Left cardiac atrium (tissue), 4 donors: ENCODE measurements around the gene MARCHF4. TPM values are rescaled to one million over a fixed set of nuclear protein-coding genes. Genes with fewer than 3 reads are reported as not detected.

Source experiments
- ATAC-seq, 2 donors: fragments of 200-7000 bp; cut with Tn5 transposase; one replicate each; pipeline ENCODE4 v1.9.1; 2020; ENCODE audit warnings: mild to moderate bottlenecking in 2 of 2, moderate library complexity in 2 of 2
- DNase-seq: peaks from one replicate; pipeline ENCODE4 v3.0.0-alpha.2; 2020
- intact Hi-C, 2 donors: fragments of 100-400 bp; cut with DNase I; formaldehyde crosslinking; loops; one replicate each; pipeline versions ENCODE4 v1.14.1 to v1.15.1; 2022 to 2023
- total RNA-seq, 2 donors: library from RNA; stranded (reverse); fragmentation: NEBNext Ultra II Directional; extraction: Animal tissue kit (Norgen Biotek cat#: 25700); gene quantifications; one replicate each; pipeline ENCODE4 v1.2.1, GENCODE V29; 2021
- donor health status: DM: no; HTN: yes; CAD: no.
- donor health status: DM: no; HTN: yes; CAD: no; lungs with severe emphysema.
- donor health status: DM: yes; HTN: yes; CAD: no.
- donor health status: Dilated cardiomyopathy.

Gene MARCHF4
- total RNA-seq, 2 donors from 2014 or later, result 0.34 TPM; not detected in 1

DNA sequence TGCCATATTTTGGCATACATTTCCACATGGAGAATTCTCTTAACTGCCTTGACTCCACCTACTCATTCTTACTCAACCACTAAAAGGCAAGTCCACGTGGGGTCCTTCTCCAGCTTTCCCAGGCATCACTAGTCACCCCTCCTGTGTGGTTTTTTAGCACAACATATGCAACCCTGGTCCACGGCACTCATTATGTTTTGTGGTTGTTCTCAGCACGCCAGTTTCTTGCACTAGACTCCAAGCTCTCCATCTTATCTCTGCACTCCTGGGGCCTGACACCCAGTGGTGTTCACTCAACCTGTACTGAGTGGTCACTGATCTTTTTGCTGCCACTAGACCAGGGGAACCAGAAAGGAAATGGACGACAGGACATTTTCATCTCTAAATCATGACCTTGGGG lies 18.0 kb downstream of the MARCHF4 start:
- no peak for ATAC-seq
- intact Hi-C loops, result no loop called here
- DNase-seq, result no peak

DNA sequence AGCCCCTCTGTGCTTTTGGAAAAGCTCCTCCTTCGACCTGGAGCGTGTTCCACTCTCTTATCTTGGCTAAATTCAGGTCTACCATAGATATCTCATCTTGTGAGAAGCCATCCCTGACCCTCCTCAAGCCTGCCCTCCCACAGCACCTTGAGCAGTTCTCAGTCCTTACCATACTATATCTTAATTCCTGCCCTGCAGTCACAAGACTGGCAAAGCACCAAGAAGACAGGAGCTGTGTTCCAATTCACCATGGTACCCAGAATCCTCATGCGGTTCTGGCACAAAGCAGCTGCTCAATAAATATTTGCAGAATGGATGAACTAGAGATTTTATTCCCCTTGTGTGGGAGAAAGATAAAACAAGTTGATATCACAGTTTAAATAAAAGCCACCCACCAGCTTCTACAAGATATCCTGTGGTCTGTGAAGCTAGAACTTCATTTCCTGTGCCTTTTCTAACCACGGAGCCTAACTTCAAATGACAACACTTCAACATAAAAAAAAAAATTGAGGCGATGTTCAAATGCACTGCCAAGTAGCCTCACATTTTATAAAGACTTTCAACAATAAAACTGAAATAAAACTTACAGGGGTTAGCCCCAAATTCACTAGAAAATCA lies 19.5 kb downstream of the MARCHF4 start:
- intact Hi-C loops, result no loop called here
- DNase-seq, result no peak
- ATAC-seq, result no peak

DNA sequence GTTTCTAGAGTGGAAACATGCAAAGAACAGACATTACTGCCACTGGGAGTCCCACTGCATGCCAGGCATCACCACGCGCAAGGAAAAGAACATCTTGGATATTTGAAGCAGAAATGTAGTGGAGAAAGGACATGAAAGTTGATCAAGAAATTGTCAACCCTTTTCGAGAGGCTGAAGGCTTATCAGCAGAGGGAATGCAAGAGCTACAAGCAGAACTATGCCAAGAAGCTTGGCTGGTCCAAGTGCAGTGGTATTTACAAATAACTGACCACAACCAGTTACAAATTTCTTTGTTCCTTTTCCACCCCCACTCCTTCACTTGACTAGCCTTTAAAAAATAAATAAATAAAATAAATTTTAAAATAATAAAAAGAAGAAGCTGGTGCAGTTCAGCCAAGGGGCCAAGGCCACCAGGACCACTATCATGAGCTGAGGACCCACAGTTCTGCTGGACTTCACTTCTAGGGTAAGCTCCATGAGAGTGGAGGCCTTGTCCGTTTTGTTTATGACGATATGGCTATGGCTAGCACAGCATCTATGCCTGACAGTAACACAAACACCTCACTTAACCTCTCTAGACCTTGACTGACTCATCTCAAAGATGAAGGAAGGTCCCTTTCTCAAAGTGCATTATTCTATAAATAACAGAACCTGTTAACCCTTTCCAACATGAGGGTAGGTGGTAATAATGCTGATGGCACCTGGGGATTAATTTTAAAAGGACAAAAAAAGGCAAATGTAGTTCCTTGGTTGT lies 20.9 kb downstream of the MARCHF4 start:
- ATAC-seq (no peak), DNase-seq (no peak)
- intact Hi-C loops, result no loop called here

DNA sequence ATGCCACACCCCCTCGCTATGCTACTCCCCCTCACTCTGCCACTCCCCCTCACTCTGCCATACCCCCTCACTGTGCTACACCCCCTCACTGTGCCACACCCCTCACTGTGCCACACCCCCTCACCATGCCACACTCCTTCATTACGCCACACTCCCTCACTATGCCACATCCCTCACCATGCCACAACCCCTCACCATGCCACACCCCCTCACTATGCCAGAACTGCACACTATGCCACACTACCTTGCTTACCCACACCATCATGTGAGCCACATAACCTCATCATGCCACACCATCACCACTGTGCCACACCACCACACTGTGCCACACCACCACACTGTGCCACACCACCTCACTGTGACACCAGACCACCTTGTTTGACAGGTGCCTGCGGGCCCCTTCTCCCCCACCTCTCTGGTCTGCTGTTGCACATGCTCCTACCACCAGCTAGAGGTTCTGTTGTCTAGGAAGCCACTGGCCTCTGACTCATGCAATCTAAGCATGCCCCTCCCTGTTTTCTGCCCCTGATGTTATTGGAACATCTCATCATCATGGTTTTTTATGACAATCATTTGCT lies 22.0 kb downstream of the MARCHF4 start:
- ATAC-seq, result peak in 1 of 2 donors; percentile 22
- intact Hi-C loops, result no loop called here
- DNase-seq, result no peak

DNA sequence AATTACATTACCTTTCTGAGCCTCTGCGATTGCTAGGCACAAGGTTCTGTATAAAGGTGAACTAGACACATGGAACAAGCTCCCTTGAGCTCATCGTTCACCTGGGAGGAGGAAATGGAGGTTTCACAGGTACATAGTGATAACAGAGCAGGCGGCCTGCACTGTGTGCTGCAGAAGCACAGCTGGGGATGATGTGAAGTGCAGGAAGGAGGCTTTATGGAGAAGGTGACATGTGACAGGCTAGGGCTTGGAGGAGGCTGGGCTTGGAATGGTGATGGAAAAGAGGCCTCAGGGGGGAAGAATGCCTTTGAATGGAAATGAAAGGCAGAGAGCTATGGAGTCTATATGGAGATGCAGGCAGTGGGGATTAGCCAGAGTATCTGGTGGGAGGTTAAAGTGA lies 22.9 kb downstream of the MARCHF4 start:
- ATAC-seq, result no peak
- DNase-seq, result no peak
- intact Hi-C loops, result no loop called here

DNA sequence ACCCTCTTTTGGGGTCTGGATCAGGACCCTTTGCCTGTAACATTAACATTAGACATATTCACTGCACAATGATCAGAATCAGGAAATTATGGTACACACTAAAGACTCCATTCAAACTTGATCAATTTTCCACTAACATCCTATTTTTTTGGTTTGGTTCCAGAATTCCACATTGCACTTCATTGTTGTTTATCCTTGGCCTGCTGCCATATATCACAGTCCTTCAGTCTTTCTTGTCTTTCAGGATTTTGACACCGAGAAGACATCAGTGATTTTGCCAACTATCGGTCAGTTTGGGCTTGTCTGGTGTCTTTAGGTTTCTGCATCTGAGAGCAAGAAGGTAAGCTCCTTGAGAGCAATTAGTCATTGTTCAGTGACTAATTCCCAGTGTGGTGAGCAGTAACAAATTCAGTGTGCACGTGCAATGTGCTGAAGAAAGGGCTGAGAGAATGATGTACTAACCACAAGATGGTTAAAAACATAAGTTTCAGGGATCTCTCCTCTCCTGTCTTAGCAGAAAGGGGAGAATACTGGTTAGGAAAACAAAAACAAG lies 23.5 kb downstream of the MARCHF4 start:
- intact Hi-C loops, result no loop called here
- DNase-seq, result no peak
- no peak for ATAC-seq

DNA sequence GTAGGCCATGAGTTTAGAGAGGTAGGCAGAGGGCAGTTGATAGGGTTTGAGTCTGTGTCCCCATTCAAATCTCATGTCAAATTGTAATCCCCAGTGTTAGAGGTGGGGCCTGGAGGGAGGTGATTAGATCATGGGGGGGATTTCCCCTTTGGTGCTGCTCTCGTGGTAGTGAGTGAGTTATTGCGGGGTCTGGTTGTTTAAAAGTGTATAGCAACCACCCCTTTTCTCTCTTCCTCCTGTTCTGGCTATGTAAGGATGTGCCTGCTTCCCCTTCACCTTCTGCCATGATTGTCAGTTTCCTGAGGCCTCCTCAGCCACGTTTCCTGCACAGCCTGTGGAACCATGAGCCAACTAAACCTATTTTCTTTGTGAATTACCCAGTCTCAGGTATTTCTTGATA lies 25.5 kb downstream of the MARCHF4 start:
- intact Hi-C loops, result no loop called here
- ATAC-seq (no peak), DNase-seq (no peak)

DNA sequence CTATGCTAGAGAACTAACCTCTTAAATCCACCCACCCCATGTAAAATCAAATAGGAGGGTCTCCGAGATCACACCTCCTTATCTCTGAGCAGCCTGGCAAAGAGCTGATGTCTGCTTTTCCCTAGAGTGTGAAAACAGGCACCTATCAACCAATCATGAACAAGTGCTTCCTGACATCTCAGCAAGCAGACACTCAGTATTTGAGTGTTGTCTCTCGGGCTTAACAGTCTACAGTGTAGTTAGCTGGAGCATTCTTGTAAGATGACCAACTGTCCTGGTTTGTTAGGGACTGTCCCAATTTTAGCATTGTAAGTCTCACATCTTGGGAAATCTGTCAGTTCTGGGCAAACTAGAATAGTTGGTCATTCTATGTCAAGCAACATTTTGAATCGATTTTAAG lies 26.4 kb downstream of the MARCHF4 start:
- DNase-seq (no peak), ATAC-seq (peak; percentile 48 to 59)
- intact Hi-C loops, result no loop called here

DNA sequence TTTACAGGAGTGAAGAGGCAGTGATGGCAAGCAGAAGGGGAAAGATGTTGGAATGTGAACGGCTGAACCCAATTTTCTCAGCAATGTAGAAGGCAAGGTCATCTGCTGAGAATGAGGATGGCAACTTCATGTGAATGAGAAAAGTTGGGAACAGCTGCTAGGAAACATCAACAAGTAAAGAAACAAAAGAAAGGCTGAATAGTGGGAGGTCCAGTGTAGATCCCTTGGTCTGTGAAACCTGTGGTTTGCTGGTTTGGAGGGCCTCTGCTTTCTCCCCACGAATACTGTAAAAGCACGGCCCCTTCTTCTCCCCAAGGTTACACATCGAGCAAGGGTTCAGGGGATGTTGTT lies 27.4 kb downstream of the MARCHF4 start:
- ATAC-seq (no peak), DNase-seq (no peak)
- intact Hi-C loops, result no loop called here

DNA sequence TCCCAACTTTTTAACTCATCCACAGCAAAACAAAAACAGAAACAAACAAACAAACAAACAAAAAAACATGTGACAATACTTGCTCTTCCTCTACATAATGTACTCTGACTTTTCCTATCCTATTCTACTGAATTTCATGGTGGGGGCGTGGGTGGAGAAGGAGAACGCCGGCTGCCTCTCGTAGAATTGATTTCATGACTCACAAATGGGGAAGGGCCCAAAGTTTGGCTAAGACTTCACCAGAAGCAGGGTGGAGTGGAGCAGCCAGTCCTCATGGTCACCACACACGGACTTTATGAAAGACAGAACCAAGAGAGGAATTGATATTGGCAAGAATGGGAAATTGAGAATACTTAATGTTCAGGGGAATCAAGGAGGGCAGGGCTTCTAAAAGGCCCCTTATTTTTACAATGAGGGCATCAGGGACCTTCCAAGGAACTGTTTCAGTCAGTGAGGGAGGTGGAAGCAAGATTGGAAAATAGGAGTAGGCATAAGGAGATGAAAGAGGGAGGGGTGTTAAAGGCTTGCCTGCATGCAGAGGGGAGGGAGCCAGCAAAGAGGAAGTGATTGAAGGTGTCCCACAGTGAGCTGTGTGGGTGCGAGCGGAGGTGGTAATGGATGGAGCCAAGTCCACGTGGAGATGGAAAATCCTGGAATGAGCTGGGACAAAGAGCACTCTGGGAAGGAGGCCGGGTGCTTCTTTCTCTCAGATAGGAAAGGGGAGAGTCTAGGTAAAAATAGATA lies 27.9 kb downstream of the MARCHF4 start:
- ATAC-seq (no peak), DNase-seq (no peak)
- intact Hi-C loops, result no loop called here

DNA sequence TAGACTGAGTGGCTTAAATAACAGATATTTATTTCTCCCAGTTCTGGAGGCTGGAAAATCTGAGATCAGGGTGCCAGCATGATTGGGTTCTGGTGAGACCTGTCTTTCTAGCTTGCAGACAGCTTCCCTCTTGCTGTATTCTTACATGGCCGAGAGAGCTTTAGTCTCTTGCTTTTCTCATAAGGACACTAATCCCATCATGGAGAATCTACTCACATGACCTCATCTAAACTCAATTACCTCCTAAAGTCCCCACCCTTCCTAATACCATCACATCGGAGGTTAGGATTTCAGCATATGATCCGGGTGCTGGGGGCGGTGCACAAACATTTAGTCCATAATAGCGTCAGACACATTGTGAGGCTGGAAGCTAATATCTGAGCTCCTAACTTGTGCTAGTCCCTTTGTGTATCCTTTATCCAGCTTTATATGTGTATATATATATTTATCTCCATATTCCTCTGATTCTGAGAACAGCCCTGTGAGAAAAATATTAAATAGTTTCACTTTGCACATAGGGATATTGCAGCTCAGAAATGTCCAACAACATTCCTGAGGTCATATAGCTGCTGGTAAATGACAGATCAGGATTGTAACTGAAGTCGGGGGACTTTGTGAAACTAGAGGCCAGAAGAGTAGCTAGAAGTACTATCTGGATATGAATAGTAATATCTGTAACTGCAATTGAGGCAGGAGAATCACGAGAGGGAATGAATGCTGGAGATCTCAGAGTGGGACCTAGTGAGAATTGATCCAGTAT lies 28.9 kb downstream of the MARCHF4 start:
- DNase-seq (no peak), ATAC-seq (no peak)
- intact Hi-C loops, result no loop called here

DNA sequence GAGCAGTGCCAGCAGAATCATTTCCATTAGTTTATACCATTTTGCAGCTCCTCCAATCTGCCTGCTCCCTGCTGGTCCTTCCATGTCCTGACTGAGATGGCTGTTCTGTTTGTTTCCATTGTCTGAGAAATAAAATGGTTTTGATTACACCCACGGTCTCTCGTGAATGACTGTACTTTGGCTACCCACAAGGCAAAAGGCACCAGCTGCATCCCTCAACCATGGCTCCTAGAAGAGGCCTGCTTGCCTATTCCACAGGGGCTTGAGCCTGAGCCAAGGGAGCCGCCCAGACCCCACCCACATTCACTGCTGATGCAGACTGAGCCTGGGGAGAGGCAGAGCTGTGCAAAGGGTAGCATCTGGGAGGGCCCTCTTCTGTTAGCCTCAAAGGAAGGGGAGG lies 31.2 kb downstream of the MARCHF4 start:
- ATAC-seq (peak in 1 of 2 donors; percentile 50), DNase-seq (peak; percentile 29)
- intact Hi-C loops, result no loop called here

DNA sequence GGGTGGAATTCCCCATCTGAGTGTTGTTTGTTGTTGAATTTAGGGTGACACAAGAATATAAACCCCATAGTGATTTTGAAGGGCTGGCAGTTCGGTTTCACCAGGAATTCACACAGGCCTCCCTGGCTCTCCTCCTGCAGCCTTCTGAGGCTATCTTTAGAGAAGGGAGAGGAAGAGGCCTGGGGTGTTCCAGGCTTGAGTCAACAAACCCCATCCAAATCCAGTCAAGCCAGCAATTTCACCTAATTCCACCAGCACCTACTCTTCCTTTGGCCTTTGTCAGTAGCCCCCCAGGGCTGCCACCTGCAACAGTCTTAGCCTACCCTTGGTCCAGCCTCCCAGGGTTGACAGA lies 32.0 kb downstream of the MARCHF4 start:
- intact Hi-C loops, result no loop called here
- DNase-seq, result no peak
- ATAC-seq, result peak; percentile 47 to 48

DNA sequence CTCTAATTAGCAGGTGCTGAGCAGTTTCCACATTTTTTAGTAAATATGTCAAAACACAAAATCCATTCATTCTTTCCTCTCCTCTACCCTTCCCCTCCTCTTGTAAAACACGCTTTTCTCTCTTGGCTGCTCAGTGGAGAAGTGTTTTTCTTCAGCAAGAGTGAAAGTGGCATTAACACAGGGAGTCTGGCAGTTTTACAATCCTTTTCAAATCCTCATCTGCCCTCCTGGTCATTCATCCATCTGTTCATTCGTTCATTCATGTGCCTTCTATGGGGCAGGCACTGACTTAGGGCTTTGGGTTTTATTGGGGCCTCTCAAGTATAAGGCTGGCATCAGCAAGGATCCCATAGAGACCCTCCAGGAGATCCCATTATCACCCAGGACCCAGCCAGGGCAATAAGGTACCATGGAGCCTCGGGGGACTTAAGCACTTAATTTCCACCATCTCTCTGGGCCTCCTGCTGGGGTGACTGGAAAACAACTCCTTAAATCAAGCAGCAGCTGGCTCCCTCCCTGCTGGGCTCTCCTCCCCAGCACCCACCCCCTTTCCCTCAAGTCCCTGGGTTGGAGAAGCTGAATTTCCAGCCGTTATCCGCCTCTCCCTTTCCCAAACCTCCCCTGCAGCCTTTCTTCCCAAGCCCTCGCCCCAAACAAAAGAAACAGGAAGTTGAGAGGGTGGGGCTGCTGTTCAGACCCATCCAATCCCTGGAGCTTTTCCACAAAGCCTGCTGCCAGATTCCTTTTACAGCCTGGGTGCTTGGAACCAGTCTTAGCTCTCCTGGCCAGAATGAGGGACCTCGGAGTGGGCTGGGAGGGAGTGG lies 32.6 kb downstream of the MARCHF4 start:
- intact Hi-C loops, result no loop called here
- DNase-seq, result peak; percentile 29
- peak; percentile 74 to 83 for ATAC-seq

DNA sequence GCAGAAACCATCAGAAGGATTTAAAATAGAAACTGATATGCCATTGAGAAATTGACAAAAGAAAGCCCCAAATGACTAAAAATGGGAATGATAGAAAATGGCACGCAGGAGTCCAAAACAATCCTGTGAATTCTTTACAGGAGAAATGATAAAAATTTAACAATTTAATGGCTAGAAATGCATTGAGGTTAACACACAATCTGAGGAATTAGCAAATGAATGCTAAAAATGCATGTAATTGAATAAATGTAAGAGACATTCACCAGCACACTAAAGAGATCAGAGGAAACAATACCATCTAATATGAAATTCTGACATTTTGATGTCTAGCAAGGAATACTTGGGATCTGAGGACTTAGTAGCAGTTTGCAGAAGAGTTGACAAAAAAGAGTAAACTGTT lies 37.0 kb downstream of the MARCHF4 start:
- ATAC-seq, result no peak
- intact Hi-C loops, result no loop called here
- DNase-seq, result no peak

DNA sequence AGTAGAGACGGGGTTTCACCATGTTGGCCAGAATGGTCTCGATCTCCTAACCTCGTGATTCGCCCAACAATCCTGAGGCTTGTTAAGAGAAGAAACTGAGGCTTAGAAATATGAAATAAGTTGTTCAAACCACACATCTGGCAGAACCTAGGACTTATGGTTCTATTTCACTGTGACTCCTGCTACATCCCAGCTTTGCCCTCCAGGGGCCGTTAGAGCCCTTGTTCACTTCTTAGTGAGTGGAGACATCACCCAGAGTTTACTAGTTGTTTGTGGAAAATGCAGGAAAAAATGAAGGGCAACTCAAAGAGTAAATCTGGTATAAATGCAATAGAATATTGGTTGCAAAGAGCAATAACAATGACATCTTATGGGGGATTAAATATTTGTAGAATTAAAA lies 43.9 kb downstream of the MARCHF4 start:
- intact Hi-C loops, result no loop called here
- no peak for DNase-seq
- ATAC-seq, result no peak

DNA sequence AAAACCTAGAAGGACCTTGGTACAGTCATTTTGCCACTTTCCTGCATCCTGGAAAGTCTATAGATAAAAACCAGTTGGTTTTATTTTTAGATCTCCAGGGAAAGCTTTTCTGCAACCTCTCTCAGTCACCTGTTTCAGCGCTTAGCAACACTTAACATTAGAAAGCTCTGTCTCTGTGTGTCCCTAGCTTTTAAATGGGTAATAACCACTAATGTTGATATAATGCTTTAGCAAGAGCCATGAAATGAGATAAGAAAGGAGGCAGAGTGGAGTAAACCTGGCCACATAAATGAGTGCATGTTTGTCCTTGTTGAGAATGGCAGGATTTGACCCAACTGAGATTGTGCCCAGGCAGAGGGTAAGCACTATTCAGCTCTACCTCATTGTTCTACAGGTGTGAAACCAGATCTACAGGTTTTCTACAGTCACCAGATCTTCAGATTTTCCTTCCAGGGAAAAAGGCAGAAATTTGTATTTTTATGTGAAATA lies 44.8 kb downstream of the MARCHF4 start:
- intact Hi-C loops, result no loop called here
- ATAC-seq, result no peak
- DNase-seq, result no peak
